Breast epithelium (tissue), 4 donors: ENCODE data around the gene CALN1. TPM values are rescaled to one million over a fixed set of nuclear protein-coding genes. Genes with fewer than 3 reads are reported as not detected.

Experiments
- DNase-seq, 2 donors: peaks; one replicate each; pipeline ENCODE4 v3.0.0-alpha.2; 2019; ENCODE audit warnings: low spot score in 2 of 2
- H3K27ac ChIP-seq, 2 donors: fragments of 200-600 bp; sonication (generic) in 1 of 2; one replicate each; pipeline ENCODE4 v1.5.1; 2016 to 2019; ENCODE audit warnings: mild to moderate bottlenecking in 1 of 2
- H3K27me3 ChIP-seq, 2 donors: fragments of 200-600 bp; sonication (generic) in 1 of 2; one replicate each; pipeline versions ENCODE4 v1.5.1 to v1.6.0; 2017 to 2019; ENCODE audit warnings: control low read depth in 1 of 2, mild to moderate bottlenecking in 1 of 2
- H3K36me3 ChIP-seq: fragments of 200-600 bp; one replicate; pipeline ENCODE4 v1.5.1; 2019
- H3K4me1 ChIP-seq, 2 donors: fragments of 200-600 bp; sonication (generic); one replicate each; pipeline ENCODE4 v1.5.1; 2016 to 2019; ENCODE audit warnings: control low read depth in 1 of 2
- H3K4me3 ChIP-seq, 3 donors: fragments of 200-600 bp; sonication (generic); 1 replicate in 2 of 3; 2 replicates in 1 of 3; pipeline ENCODE4 v1.5.1; 2016 to 2019; ENCODE audit warnings: mild to moderate bottlenecking in 3 of 3, moderate library complexity in 2 of 3
- H3K9me3 ChIP-seq, 2 donors: fragments of 200-600 bp; sonication (generic) in 1 of 2; one replicate each; pipeline ENCODE4 v1.5.1; 2016 to 2019; ENCODE audit warnings: control low read depth in 1 of 2
- POLR2A ChIP-seq: fragments of 450-650 bp; IDR thresholded peaks from one replicate; pipeline ENCODE4 v1.6.1; 2016; ENCODE audit warnings: antibody characterized with exemption, mild to moderate bottlenecking, moderate library complexity
- POLR2AphosphoS5 ChIP-seq, 3 donors: sonication (generic); formaldehyde crosslinking; IDR thresholded peaks; one replicate each; pipeline ENCODE4 v1.6.1; 2017; ENCODE audit warnings: antibody characterized with exemption in 3 of 3
- intact Hi-C: fragments of 100-400 bp; cut with DNase I; formaldehyde crosslinking; loops from one replicate; pipeline ENCODE4 v1.15.1; 2023; ENCODE audit warnings: low total_unique reads
- total RNA-seq, 3 donors: library from RNA; depleted of rRNA; stranded (reverse); fragments of >200 nt; gene quantifications; one replicate each; pipeline ENCODE4 v1.1.0, GENCODE V29; 2016
- TF ChIP-seq, protein P1 (sequence below), 3 donors: fragments of 450-650 bp; IDR thresholded peaks; one replicate each; pipeline ENCODE4 v1.5.1; 2016 to 2017; ENCODE audit warnings: antibody characterized with exemption in 3 of 3, mild to moderate bottlenecking in 3 of 3, moderate library complexity in 3 of 3

Gene CALN1
- total RNA-seq, 3 donors from 2014 or later = under 0.01 to 0.33 (median 0.15) TPM

DNA sequence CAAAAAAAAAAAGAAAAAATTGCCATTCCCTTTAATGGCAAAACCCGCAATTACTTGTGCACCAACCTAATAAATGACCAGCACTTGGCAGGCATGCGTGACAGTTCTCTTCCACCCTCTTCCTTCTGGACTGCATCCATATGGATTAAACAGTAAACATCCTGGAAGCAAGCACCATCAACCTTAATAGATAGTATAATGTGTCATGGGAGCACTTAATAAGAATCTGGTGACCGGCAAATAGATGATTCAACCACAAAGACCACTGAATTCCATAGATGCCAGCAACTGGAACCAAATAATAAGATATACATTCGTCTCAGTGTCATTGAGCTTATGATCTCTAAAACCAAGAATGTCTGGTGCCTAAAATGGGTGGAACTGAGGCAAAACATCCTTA is 610.2 kb downstream of the CALN1 start:
- Histone ChIP-seq H3K4me1 (no peaks in the 10 kb centered on the region), H3K4me3 (no peak overlapping the region), H3K9me3 (peaks cover 2 to 13% of the 10 kb centered on the region in 2 donors), H3K36me3 (no peaks in the 10 kb centered on the region), H3K27ac (no peak overlapping the region), H3K27me3 (no peaks in the 10 kb centered on the region)
- DNase-seq = no peak
- TF ChIP-seq, protein P1, sequence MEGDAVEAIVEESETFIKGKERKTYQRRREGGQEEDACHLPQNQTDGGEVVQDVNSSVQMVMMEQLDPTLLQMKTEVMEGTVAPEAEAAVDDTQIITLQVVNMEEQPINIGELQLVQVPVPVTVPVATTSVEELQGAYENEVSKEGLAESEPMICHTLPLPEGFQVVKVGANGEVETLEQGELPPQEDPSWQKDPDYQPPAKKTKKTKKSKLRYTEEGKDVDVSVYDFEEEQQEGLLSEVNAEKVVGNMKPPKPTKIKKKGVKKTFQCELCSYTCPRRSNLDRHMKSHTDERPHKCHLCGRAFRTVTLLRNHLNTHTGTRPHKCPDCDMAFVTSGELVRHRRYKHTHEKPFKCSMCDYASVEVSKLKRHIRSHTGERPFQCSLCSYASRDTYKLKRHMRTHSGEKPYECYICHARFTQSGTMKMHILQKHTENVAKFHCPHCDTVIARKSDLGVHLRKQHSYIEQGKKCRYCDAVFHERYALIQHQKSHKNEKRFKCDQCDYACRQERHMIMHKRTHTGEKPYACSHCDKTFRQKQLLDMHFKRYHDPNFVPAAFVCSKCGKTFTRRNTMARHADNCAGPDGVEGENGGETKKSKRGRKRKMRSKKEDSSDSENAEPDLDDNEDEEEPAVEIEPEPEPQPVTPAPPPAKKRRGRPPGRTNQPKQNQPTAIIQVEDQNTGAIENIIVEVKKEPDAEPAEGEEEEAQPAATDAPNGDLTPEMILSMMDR (IDR thresholded peaks at IDR 0.05) = no peak
- TF ChIP-seq POLR2AphosphoS5 (IDR thresholded peaks at IDR 0.05) = no peak
- no peak for TF ChIP-seq POLR2A
- intact Hi-C loops = no loop called here

DNA sequence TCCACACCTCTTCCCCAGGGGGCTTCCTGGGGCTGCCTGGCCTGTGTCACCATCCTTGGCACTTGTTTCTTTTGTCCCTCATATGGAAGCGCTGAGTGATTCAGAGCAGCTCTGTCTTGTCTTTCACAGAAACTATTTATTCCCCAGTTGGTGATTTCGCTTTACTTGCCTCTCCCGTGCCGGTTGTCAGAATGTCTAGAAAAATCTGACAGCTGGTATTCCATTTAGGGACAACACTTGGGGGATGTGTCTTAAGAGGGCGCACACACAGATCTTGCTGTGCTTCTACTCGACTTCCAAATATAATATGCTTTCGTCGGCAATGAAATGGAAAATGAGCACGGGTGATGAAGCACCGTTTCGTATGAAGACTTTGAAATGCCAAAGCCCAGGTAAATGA is 611.8 kb downstream of the CALN1 start:
- no peaks in the 10 kb centered on the region for H3K9me3 ChIP-seq
- intact Hi-C loops = no loop called here
- H3K27me3 ChIP-seq = no peaks in the 10 kb centered on the region
- H3K27ac ChIP-seq = no peak overlapping the region
- H3K4me1 ChIP-seq = no peaks in the 10 kb centered on the region
- H3K4me3 ChIP-seq = no peak overlapping the region
- no peak for DNase-seq
- no peak for TF ChIP-seq POLR2A
- no peak for TF ChIP-seq POLR2AphosphoS5 (IDR thresholded peaks at IDR 0.05)
- TF ChIP-seq, protein P1 (IDR thresholded peaks at IDR 0.05) = no peak
- no peaks in the 10 kb centered on the region for H3K36me3 ChIP-seq

DNA sequence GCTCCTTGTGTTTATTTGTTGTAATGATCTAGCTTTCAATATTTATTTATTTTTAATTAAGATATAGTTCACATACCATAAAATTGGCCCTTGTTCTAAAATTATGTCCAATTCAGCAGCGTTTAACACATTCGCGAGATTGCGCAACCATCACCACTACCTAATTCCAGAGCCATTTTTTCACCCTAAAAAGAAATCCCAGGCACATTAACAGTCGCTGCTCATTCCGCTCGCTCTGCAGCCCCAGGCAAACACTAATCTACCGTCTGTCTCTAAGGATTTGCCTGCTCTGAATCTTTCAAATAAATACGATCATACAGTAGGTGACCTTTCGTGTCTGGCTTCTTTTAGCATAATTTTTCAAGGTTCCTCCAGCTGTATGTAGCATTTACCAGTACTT is 616.7 kb downstream of the CALN1 start:
- intact Hi-C loops = no loop called here
- TF ChIP-seq, protein P1 (IDR thresholded peaks at IDR 0.05) = no peak
- TF ChIP-seq POLR2A (no peak), POLR2AphosphoS5 (IDR thresholded peaks at IDR 0.05) (no peak)
- no peak for DNase-seq
- H3K27ac ChIP-seq = no peak overlapping the region
- H3K9me3 ChIP-seq = peaks cover 5 to 10% of the 10 kb centered on the region in 2 donors
- H3K27me3 ChIP-seq = no peaks in the 10 kb centered on the region
- no peaks in the 10 kb centered on the region for H3K36me3 ChIP-seq
- no peak overlapping the region for H3K4me3 ChIP-seq
- no peaks in the 10 kb centered on the region for H3K4me1 ChIP-seq

GRCh38 chr7:71793251-71793650 is 618.9 kb downstream of the CALN1 start:
- TF ChIP-seq, protein P1 (IDR thresholded peaks at IDR 0.05) = no peak
- TF ChIP-seq POLR2AphosphoS5 (IDR thresholded peaks at IDR 0.05) (no peak), POLR2A (no peak)
- Histone ChIP-seq H3K4me3 (no peak overlapping the region), H3K27ac (no peak overlapping the region), H3K4me1 (no peaks in the 10 kb centered on the region), H3K36me3 (no peaks in the 10 kb centered on the region), H3K9me3 (peaks cover 5 to 12% of the 10 kb centered on the region in 2 donors), H3K27me3 (no peaks in the 10 kb centered on the region)
- DNase-seq = no peak
- intact Hi-C loops = no loop called here

- Histone ChIP-seq H3K4me3 (no peak overlapping the region), H3K4me1 (no peaks in the 10 kb centered on the region), H3K9me3 (peaks cover 22 to 40% of the 10 kb centered on the region in 2 donors), H3K27ac (no peak overlapping the region), H3K36me3 (no peaks in the 10 kb centered on the region), H3K27me3 (no peaks in the 10 kb centered on the region)
- DNase-seq = no peak
- TF ChIP-seq POLR2A = no peak
- TF ChIP-seq POLR2AphosphoS5 (IDR thresholded peaks at IDR 0.05) = no peak
- TF ChIP-seq, protein P1 (IDR thresholded peaks at IDR 0.05) = no peak
- intact Hi-C loops = no loop called here
Observed at GRCh38 chr7:71787513-71787912, 624.6 kb downstream of the CALN1 start.
